IMR-90 (cell line): ENCODE data around the gene THSD1. TPM values are rescaled to one million over a fixed set of nuclear protein-coding genes. Genes with fewer than 3 reads are reported as not detected.

Experiments used
- ATAC-seq: fragments of 200-7000 bp; cut with Tn5 transposase; 2 replicates; pipeline ENCODE4 v1.9.1; 2020; ENCODE audit warnings: low read depth, mild to moderate bottlenecking, moderate library complexity
- BruUV-seq: library from RNA; stranded (reverse); fragments of 400-500 nt; replicated peaks from 2 replicates; lab custom pipeline; 2021; lab: Mats Ljungman, UMichigan
- CTCF ChIA-PET: fragments of 300-600 bp; formaldehyde crosslinking; extraction: SDS; loops from one replicate; lab custom pipeline; 2021; ENCODE audit warnings: antibody characterized with exemption; lab: Yijun Ruan, JAX
- POLR2A ChIA-PET: fragments of 300-600 bp; sonication (Branson Sonifier 250); formaldehyde crosslinking; loops from one replicate; lab custom pipeline; 2022; ENCODE audit warnings: antibody characterized with exemption; ENCODE audit not compliant: unreplicated experiment; lab: Charles Lee
- DNase-seq: peaks from one replicate; pipeline ENCODE4 v3.0.0; 2013
- H2AFZ ChIP-seq: replicated peaks from 2 replicates; pipeline ENCODE3; 2013; ENCODE audit warnings: low read length, mild to moderate bottlenecking; ENCODE audit not compliant: poor library complexity
- H2AK5ac ChIP-seq: 2 replicates; pipeline ENCODE4 v1.6.1; 2013; ENCODE audit warnings: low read depth, low read length, inconsistent platforms
- H2AK9ac ChIP-seq: replicated peaks from 2 replicates; pipeline ENCODE3; 2013; ENCODE audit warnings: mild to moderate bottlenecking, low read depth, low read length, moderate library complexity; ENCODE audit not compliant: poor library complexity
- H2BK120ac ChIP-seq: 2 replicates; pipeline ENCODE4 v1.6.1; 2013; ENCODE audit warnings: low read depth, low read length, inconsistent platforms
- H2BK15ac ChIP-seq: 3 replicates; pipeline ENCODE4 v1.6.1; 2013; ENCODE audit warnings: low read depth, low read length, inconsistent platforms
- H2BK20ac ChIP-seq: 2 replicates; pipeline ENCODE4 v1.6.1; 2013; ENCODE audit warnings: low read depth, mild to moderate bottlenecking, inconsistent platforms, low read length, moderate library complexity
- H2BK5ac ChIP-seq: 2 replicates; pipeline ENCODE4 v1.6.1; 2013; ENCODE audit warnings: mild to moderate bottlenecking, low read depth, low read length, inconsistent platforms; ENCODE audit not compliant: poor library complexity, severe bottlenecking
- H3K14ac ChIP-seq: replicated peaks from 2 replicates; pipeline ENCODE4 v1.6.1; 2013; ENCODE audit warnings: low read depth, low read length, inconsistent platforms
- H3K18ac ChIP-seq: 2 replicates; pipeline ENCODE4 v1.6.1; 2013; ENCODE audit warnings: low read depth, low read length, control low read depth
- H3K23ac ChIP-seq: 2 replicates; pipeline ENCODE4 v1.6.1; 2013; ENCODE audit warnings: low read depth, low read length, inconsistent platforms
- H3K27ac ChIP-seq: 2 replicates; pipeline ENCODE4 v1.5.1; 2013; ENCODE audit warnings: mild to moderate bottlenecking, control low read depth, low read length; ENCODE audit not compliant: insufficient read depth
- H3K27me3 ChIP-seq: 2 replicates; pipeline ENCODE4 v1.6.1; 2013; ENCODE audit warnings: low read length; ENCODE audit not compliant: control insufficient read depth, insufficient read depth
- H3K36me3 ChIP-seq: 2 replicates; pipeline ENCODE4 v1.6.1; 2013; ENCODE audit warnings: low read length, mixed read lengths; ENCODE audit not compliant: control insufficient read depth, insufficient read depth
- H3K4ac ChIP-seq: 2 replicates; pipeline ENCODE4 v1.6.1; 2013; ENCODE audit warnings: low read depth, low read length, inconsistent platforms
- H3K4me1 ChIP-seq: 2 replicates; pipeline ENCODE4 v1.6.1; 2013; ENCODE audit warnings: low read length, mixed read lengths; ENCODE audit not compliant: control insufficient read depth, insufficient read depth
- H3K4me2 ChIP-seq: 2 replicates; pipeline ENCODE4 v1.6.1; 2013; ENCODE audit warnings: low read depth, mild to moderate bottlenecking, control low read depth, low read length, moderate library complexity
- H3K4me3 ChIP-seq: 2 replicates; pipeline ENCODE4 v1.5.1; 2013; ENCODE audit warnings: low read depth, mild to moderate bottlenecking, control low read depth, low read length, moderate library complexity; ENCODE audit not compliant: insufficient read depth
- H3K56ac ChIP-seq: 2 replicates; pipeline ENCODE4 v1.6.1; 2013; ENCODE audit warnings: low read length, inconsistent platforms; ENCODE audit not compliant: insufficient read depth; ENCODE audit errors: extremely low read depth
- H3K79me1 ChIP-seq, 2 experiments: 2 replicates each; pipeline ENCODE4 v1.6.1; 2013; ENCODE audit warnings: low read length in 2 of 2, inconsistent platforms in 1 of 2, low read depth in 1 of 2
- H3K9ac ChIP-seq: 2 replicates; pipeline ENCODE4 v1.6.1; 2013; ENCODE audit warnings: low read depth, low read length, control low read depth
- H3K9me1 ChIP-seq: 2 replicates; pipeline ENCODE4 v1.6.1; 2013; ENCODE audit warnings: low read length, inconsistent platforms; ENCODE audit not compliant: insufficient read depth
- H3K9me3 ChIP-seq: 2 replicates; pipeline ENCODE4 v1.6.1; 2013; ENCODE audit warnings: low read length; ENCODE audit not compliant: control insufficient read depth, insufficient read depth
- H4K20me1 ChIP-seq: 2 replicates; pipeline ENCODE4 v1.6.1; 2013; ENCODE audit warnings: low read length, inconsistent platforms; ENCODE audit not compliant: insufficient read depth
- H4K5ac ChIP-seq: 2 replicates; pipeline ENCODE4 v1.6.1; 2013; ENCODE audit warnings: mild to moderate bottlenecking, low read depth, low read length, control low read depth
- H4K8ac ChIP-seq, 2 experiments: 2 replicates each; pipeline ENCODE4 v1.6.1; 2013; ENCODE audit warnings: low read depth in 2 of 2, low read length in 2 of 2, control low read depth in 1 of 2, inconsistent platforms in 1 of 2
- H4K91ac ChIP-seq: 2 replicates; pipeline ENCODE4 v1.6.1; 2013; ENCODE audit warnings: low read depth, low read length, inconsistent platforms; ENCODE audit not compliant: insufficient read depth
- BHLHE40 ChIP-seq: fragments of 150-350 bp; IDR thresholded peaks from 2 replicates; pipeline ENCODE4 v1.6.1; 2016; ENCODE audit warnings: mild to moderate bottlenecking, low read depth, low read length
- CHD1 ChIP-seq: IDR thresholded peaks from 2 replicates; pipeline ENCODE4 v1.6.1; 2012; ENCODE audit warnings: low read depth, low read length, improper control_type of control experiment
- CTCF ChIP-seq: conservative IDR thresholded peaks from 2 replicates; pipeline ENCODE4 v1.5.1; 2012; ENCODE audit warnings: mild to moderate bottlenecking, low read depth, low read length, improper control_type of control experiment
- RCOR1 ChIP-seq: IDR thresholded peaks from 2 replicates; pipeline ENCODE4 v1.6.1; 2012; ENCODE audit warnings: mild to moderate bottlenecking, low read length, improper control_type of control experiment; ENCODE audit not compliant: insufficient replicate concordance
- USF2 ChIP-seq: fragments of 150-350 bp; IDR thresholded peaks from 2 replicates; pipeline ENCODE4 v1.6.1; 2017; ENCODE audit warnings: mild to moderate bottlenecking, antibody characterized with exemption, low read length, low read depth
- WGBS, 2 experiments: methylation state at CpG; one replicate each; pipeline versions ENCODE4 v1.1.5 to v1.1.7; 2013; ENCODE audit warnings: missing lambda C conversion rate in 2 of 2; ENCODE audit not compliant: insufficient read length in 1 of 2; ENCODE audit errors: extremely low coverage in 2 of 2; 5-methylcytosine and 5-hydroxymethylcytosine counted together
- dilution Hi-C: fragments of 300-500 bp; cut with HindIII; formaldehyde crosslinking; loops from one replicate; pipeline ENCODE4 v1.14.3; 2018; ENCODE audit warnings: low sequenced_read_pairs; ENCODE audit not compliant: unreplicated experiment
- in situ Hi-C: fragments of 300-500 bp; cut with MboI; formaldehyde crosslinking; loops from 3 replicates; pipeline ENCODE4 v1.14.3; 2019; ENCODE audit warnings: low sequenced_read_pairs, inconsistent platforms, mixed read lengths
- intact Hi-C: fragments of 100-400 bp; cut with micrococcal nuclease; formaldehyde crosslinking; loops from 2 replicates; pipeline ENCODE4 v1.10.0; 2022
- polyA plus RNA-seq, 3 experiments: library from polyadenylated mRNA; depleted of rRNA; stranded (reverse); fragments of >200 nt; gene quantifications; 2 replicates each; pipeline ENCODE4 v1.2.3, GENCODE V29; 2012; ENCODE audit warnings: low replicate concordance in 1 of 3
- total RNA-seq: library from RNA; depleted of rRNA; stranded (reverse); fragments of >200 nt; gene quantifications from 2 replicates; pipeline ENCODE4 v1.2.3, GENCODE V29; 2012

The THSD1 gene
- total and polyA plus RNA-seq, 2 of the 4 experiments (the other 2 are of a cell fraction): 12.1 to 19.0 TPM

- no TSS peak for BruUV-seq
- Histone ChIP-seq H4K8ac (no peak overlapping the region), H3K4ac (no peak overlapping the region), H3K36me3 (peaks cover 22% of the 10 kb centered on the region), H4K20me1 (no peaks in the 10 kb centered on the region), H3K79me1 (peaks cover 9 to 10% of the 10 kb centered on the region in 2 experiments; a peak in 2 of 4 replicates), H3K14ac (no peak overlapping the region), H3K4me3 (no peak overlapping the region), H4K91ac (no peak overlapping the region), H3K9ac (no peak overlapping the region), H3K18ac (no peak overlapping the region), H3K23ac (no peak overlapping the region), H3K9me3 (no peaks in the 10 kb centered on the region), H4K5ac (no peak overlapping the region), H3K9me1 (no peaks in the 10 kb centered on the region; the same call in 1 of the 2 replicates), H2BK5ac (no peak overlapping the region), H2AK5ac (no peak overlapping the region), H2BK120ac (no peak overlapping the region), H3K4me1 (peaks cover 3% of the 10 kb centered on the region; the same call in 1 of the 2 replicates), H2BK20ac (no peak overlapping the region), H3K27ac (no peak overlapping the region), H3K56ac (no peak overlapping the region), H2BK15ac (no peak overlapping the region), H3K4me2 (no peak overlapping the region), H2AK9ac (no peak overlapping the region), H2AFZ (no peak overlapping the region), H3K27me3 (no peaks in the 10 kb centered on the region)
- TF ChIP-seq CTCF (no peak), CHD1 (no peak), BHLHE40 (no peak), USF2 (no peak), RCOR1 (no peak)
- no CpG with 5 or more reads among the region's 2 CpGs for whole genome bisulfite sequencing, 2 experiments
- DNase-seq (peak; percentile 70), ATAC-seq (peak; percentile 42; the same call in 1 of the 2 replicates)
- ChIA-PET POLR2A (no interaction called here), CTCF (interaction anchor here (0.6 to 1.0 kb wide), 3 partner anchors 12 to 23 kb away, joined by 3 to 4 read pairs (median 3); no protein-coding TSS in a partner anchor)
- dilution Hi-C loops: no loop called here
- in situ Hi-C loops: no loop called here
- intact Hi-C loops: no loop called here
Observed at GRCh38 chr13:52428295-52428694, 22.3 kb upstream of the THSD1 start.
